SU-DHL-6 (cell line): ENCODE measurements around the gene GSK3B.

Experiments used
- H2AFZ ChIP-seq: fragments of 200-600 bp; sonication (generic); 2 replicates; pipeline ENCODE4 v1.6.1; 2014; ENCODE audit warnings: low read depth, mild to moderate bottlenecking, moderate library complexity, mixed read lengths, antibody characterized with exemption, low read length; ENCODE audit not compliant: severe bottlenecking
- H3F3A ChIP-seq: fragments of 200-600 bp; shearing (Covaris generic); 2 replicates; pipeline ENCODE4 v1.6.0; 2016; ENCODE audit warnings: antibody characterized with exemption, mild to moderate bottlenecking; ENCODE audit not compliant: insufficient read depth
- H3K27ac ChIP-seq: fragments of 200-600 bp; sonication (generic); 2 replicates; pipeline ENCODE4 v1.5.1; 2016; ENCODE audit warnings: low read depth, mild to moderate bottlenecking, low read length, moderate library complexity, mixed read lengths
- H3K27me3 ChIP-seq: fragments of 200-600 bp; sonication (generic), shearing (Covaris generic); 2 replicates; pipeline ENCODE4 v1.6.0; 2014; ENCODE audit warnings: mild to moderate bottlenecking, low read length
- H3K36me3 ChIP-seq: fragments of 200-600 bp; sonication (generic); 2 replicates; pipeline ENCODE4 v1.6.1; 2014; ENCODE audit warnings: mild to moderate bottlenecking, low read length, mixed read lengths
- H3K4me2 ChIP-seq: fragments of 300-600, 200-600 bp; shearing (Covaris generic), sonication (generic); 2 replicates; pipeline ENCODE4 v1.6.0; 2014; ENCODE audit warnings: low read length, low read depth, mild to moderate bottlenecking; ENCODE audit not compliant: poor library complexity, severe bottlenecking
- H3K4me3 ChIP-seq: fragments of 200-600 bp; sonication (generic); 2 replicates; pipeline ENCODE4 v1.5.1; 2014; ENCODE audit warnings: antibody characterized with exemption, low read length, mild to moderate bottlenecking, mixed read lengths; ENCODE audit not compliant: insufficient read depth, poor library complexity, severe bottlenecking
- H3K79me2 ChIP-seq: fragments of 200-600 bp; sonication (generic); 2 replicates; pipeline ENCODE4 v1.6.1; 2014; ENCODE audit warnings: mild to moderate bottlenecking, low read length, moderate library complexity; ENCODE audit not compliant: insufficient read depth
- H3K9ac ChIP-seq: fragments of 200-600 bp; sonication (generic); 2 replicates; pipeline ENCODE4 v1.7.0; 2014; ENCODE audit warnings: mild to moderate bottlenecking, low read length
- H3K9me2 ChIP-seq: fragments of 200-600 bp; sonication (generic); replicated peaks from 2 replicates; pipeline ENCODE4 v1.6.1; 2014; ENCODE audit warnings: low read length; ENCODE audit not compliant: insufficient read depth
- H3K9me3 ChIP-seq: fragments of 200-600 bp; sonication (generic); 2 replicates; pipeline ENCODE4 v1.6.1; 2014; ENCODE audit warnings: low read length, mixed read lengths; ENCODE audit not compliant: insufficient read depth
- H4K20me1 ChIP-seq: fragments of 200-600 bp; sonication (generic); 2 replicates; pipeline ENCODE4 v1.6.1; 2014; ENCODE audit warnings: low read depth, mild to moderate bottlenecking, antibody characterized with exemption, low read length, moderate library complexity, mixed read lengths
- EZH2phosphoT487 ChIP-seq: fragments of 200-600 bp; sonication (generic), shearing (Covaris generic); conservative IDR thresholded peaks from 2 replicates; pipeline ENCODE4 v1.6.1; 2018; ENCODE audit warnings: mild to moderate bottlenecking, antibody characterized with exemption, low read length, moderate library complexity, mixed read lengths
- TF ChIP-seq, protein P1 (sequence below): fragments of 200-600 bp; sonication (generic); IDR thresholded peaks from one replicate; pipeline ENCODE4 v1.5.1; 2017; ENCODE audit warnings: antibody characterized with exemption, mild to moderate bottlenecking, low read length, moderate library complexity; ENCODE audit not compliant: insufficient read depth, poor library complexity, severe bottlenecking

The GSK3B gene

DNA sequence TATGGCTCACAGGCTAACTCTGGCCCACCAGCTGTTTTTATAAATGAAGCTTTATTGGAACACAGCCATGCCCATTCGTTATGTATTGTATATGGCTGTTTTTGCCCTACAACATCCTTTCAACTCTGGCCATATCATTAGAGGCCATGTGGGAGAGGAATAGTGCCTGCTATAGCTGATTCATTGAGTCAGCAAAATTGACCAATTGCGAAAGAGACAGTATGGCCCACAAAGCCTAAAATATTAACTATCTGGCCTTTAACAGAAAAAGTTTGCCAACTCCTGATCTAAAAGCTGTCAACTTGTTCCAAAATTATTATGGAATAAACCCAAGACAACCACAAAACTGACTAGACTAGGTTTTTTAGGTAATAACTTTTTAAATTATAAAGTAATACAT, 311.0 kb downstream of the GSK3B start:
- TF ChIP-seq EZH2phosphoT487, result no peak
- TF ChIP-seq, protein P1, sequence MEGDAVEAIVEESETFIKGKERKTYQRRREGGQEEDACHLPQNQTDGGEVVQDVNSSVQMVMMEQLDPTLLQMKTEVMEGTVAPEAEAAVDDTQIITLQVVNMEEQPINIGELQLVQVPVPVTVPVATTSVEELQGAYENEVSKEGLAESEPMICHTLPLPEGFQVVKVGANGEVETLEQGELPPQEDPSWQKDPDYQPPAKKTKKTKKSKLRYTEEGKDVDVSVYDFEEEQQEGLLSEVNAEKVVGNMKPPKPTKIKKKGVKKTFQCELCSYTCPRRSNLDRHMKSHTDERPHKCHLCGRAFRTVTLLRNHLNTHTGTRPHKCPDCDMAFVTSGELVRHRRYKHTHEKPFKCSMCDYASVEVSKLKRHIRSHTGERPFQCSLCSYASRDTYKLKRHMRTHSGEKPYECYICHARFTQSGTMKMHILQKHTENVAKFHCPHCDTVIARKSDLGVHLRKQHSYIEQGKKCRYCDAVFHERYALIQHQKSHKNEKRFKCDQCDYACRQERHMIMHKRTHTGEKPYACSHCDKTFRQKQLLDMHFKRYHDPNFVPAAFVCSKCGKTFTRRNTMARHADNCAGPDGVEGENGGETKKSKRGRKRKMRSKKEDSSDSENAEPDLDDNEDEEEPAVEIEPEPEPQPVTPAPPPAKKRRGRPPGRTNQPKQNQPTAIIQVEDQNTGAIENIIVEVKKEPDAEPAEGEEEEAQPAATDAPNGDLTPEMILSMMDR, result no peak
- Histone ChIP-seq H2AFZ (no peak overlapping the region), H3K4me3 (no peak overlapping the region), H3K9ac (no peak overlapping the region), H3K36me3 (no peaks in the 10 kb centered on the region), H3K9me2 (no peaks in the 10 kb centered on the region), H3K27ac (no peak overlapping the region), H3F3A (no peaks in the 10 kb centered on the region), H3K27me3 (no peaks in the 10 kb centered on the region), H3K9me3 (no peaks in the 10 kb centered on the region), H3K4me2 (no peak overlapping the region), H4K20me1 (no peaks in the 10 kb centered on the region), H3K79me2 (no peaks in the 10 kb centered on the region)

DNA sequence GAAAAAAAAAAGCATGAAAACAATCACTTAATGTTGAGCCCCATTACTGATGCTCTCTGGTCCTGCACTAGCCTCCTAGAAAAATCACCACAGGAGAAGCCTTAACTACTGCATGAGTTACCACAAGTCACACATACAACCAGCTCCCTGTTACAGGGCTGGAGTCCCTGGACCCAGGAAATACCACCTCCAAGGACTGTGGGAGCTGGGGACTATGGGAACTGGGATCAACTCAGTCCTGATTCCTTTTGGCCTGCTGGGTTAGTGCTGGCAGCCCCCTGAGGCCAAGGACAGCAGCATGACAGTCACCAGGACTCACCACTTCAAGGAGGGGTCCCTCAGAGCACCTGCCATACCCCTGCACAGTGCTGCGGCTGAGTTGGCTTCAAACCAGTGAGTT, 311.8 kb downstream of the GSK3B start:
- H3K9me2 ChIP-seq, result no peaks in the 10 kb centered on the region
- no peak overlapping the region for H3K9ac ChIP-seq
- no peaks in the 10 kb centered on the region for H3K9me3 ChIP-seq
- H3K4me2 ChIP-seq, result no peak overlapping the region
- no peaks in the 10 kb centered on the region for H4K20me1 ChIP-seq
- H3K79me2 ChIP-seq, result no peaks in the 10 kb centered on the region
- no peaks in the 10 kb centered on the region for H3K27me3 ChIP-seq
- H2AFZ ChIP-seq, result no peak overlapping the region
- no peak for TF ChIP-seq EZH2phosphoT487
- TF ChIP-seq, protein P1, result no peak
- no peaks in the 10 kb centered on the region for H3K36me3 ChIP-seq
- H3K27ac ChIP-seq, result no peak overlapping the region
- no peak overlapping the region for H3K4me3 ChIP-seq
- no peaks in the 10 kb centered on the region for H3F3A ChIP-seq

DNA sequence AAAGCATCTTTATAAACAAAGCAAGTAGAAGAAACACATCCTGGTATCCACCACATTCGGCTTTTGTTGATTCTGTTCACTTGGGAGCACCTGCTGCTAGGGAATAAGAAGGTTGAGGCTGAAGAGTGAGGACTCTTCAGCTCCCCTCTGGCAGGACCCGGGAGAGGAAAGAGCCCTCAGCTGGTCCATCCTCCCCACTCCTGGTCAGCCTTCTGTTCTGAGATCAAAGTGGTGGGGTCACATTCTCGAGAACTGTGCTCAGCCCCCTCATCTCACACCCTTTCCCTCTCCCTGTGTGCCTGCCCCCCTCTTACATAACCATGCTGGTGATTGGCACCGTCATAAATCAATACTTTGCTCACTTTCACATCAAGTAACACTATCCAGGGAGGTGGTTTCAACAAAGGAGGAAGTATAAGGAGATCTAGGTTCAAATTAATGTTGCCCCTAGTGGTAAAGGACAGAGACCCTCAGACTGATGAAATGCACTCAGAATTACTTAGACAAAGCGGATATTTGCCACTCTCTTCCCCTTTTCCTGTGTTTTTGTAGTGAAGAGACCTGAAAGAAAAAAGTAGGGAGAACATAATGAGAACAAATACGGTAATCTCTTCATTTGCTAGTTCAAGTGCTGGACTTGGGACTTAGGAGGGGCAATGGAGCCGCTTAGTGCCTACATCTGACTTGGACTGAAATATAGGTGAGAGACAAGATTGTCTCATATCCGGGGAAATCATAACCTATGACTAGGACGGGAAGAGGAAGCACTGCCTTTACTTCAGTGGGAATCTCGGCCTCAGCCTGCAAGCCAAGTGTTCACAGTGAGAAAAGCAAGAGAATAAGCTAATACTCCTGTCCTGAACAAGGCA, 312.7 kb downstream of the GSK3B start, which contains the start of gene NR1I2:
TSS of gene NR1I2 (plus strand) at position 772 of the 869 bp plus-strand sequence.
- TF ChIP-seq, protein P1, result no peak
- TF ChIP-seq EZH2phosphoT487, result no peak
- Histone ChIP-seq H2AFZ (no peak within 1 kb of the TSS), H3K36me3 (no peaks in the 10 kb centered on the region), H3F3A (no peaks in the 10 kb centered on the region), H4K20me1 (no peaks in the 10 kb centered on the region), H3K79me2 (no peaks in the 10 kb centered on the region), H3K9me3 (no peaks in the 10 kb centered on the region), H3K27ac (no peak within 1 kb of the TSS), H3K27me3 (no peaks in the 10 kb centered on the region), H3K4me2 (no peak within 1 kb of the TSS), H3K9me2 (no peaks in the 10 kb centered on the region), H3K4me3 (no peak within 1 kb of the TSS), H3K9ac (no peak within 1 kb of the TSS)
